WTC11 (cell line): Measurements from ENCODE around the gene GNG8. TPM values are rescaled to one million over a fixed set of nuclear protein-coding genes. Genes with fewer than 3 reads are reported as not detected.
A peak's percentile ranks its signal among the peaks of the same experiment; 100 is the strongest.

Experiments
- ATF1 ChIP-seq: sonication (generic); formaldehyde crosslinking; IDR thresholded peaks from 2 replicates; pipeline ENCODE4 v1.8.1; 2023; ENCODE audit warnings: mild to moderate bottlenecking, moderate library complexity, missing genetic modification reagents
- E2F1 ChIP-seq: sonication (generic); formaldehyde crosslinking; IDR thresholded peaks from 2 replicates; pipeline ENCODE4 v1.8.0; 2022; ENCODE audit warnings: mild to moderate bottlenecking, missing genetic modification reagents
- ELF4 ChIP-seq: sonication (generic); formaldehyde crosslinking; IDR thresholded peaks from 2 replicates; pipeline ENCODE4 v1.8.1; 2022; ENCODE audit warnings: low read depth, mild to moderate bottlenecking, moderate library complexity, missing genetic modification reagents
- ESRRA ChIP-seq: sonication (generic); formaldehyde crosslinking; IDR thresholded peaks from 2 replicates; pipeline ENCODE4 v1.8.1; 2022; ENCODE audit warnings: mild to moderate bottlenecking, missing genetic modification reagents, borderline replicate concordance
- FOXK1 ChIP-seq: sonication (generic); formaldehyde crosslinking; IDR thresholded peaks from 2 replicates; pipeline ENCODE4 v1.8.0; 2022; ENCODE audit warnings: mild to moderate bottlenecking, moderate library complexity, missing genetic modification reagents
- GABPB1 ChIP-seq: sonication (generic); formaldehyde crosslinking; IDR thresholded peaks from 2 replicates; pipeline ENCODE4 v1.8.1; 2023; ENCODE audit warnings: mild to moderate bottlenecking, missing genetic modification reagents
- HMGA2 ChIP-seq: fragments of 250-450 bp; sonication (Bioruptor Pico); IDR thresholded peaks from 2 replicates; pipeline ENCODE4 v1.4.0; 2021; ENCODE audit warnings: mild to moderate bottlenecking, moderate library complexity
- JAZF1 ChIP-seq: fragments of 250-450 bp; sonication (Bioruptor Pico); IDR thresholded peaks from 2 replicates; pipeline ENCODE4 v1.9.0; 2021; ENCODE audit warnings: moderate library complexity, mild to moderate bottlenecking, inconsistent platforms
- NFATC4 ChIP-seq: fragments of 250-450 bp; sonication (Bioruptor Pico); IDR thresholded peaks from 2 replicates; pipeline ENCODE4 v1.9.0; 2021; ENCODE audit warnings: mild to moderate bottlenecking
- NR3C1 ChIP-seq: sonication (generic); formaldehyde crosslinking; conservative IDR thresholded peaks from 2 replicates; pipeline ENCODE4 v1.8.1; 2023; ENCODE audit warnings: low read depth, mild to moderate bottlenecking, missing genetic modification reagents
- SMAD3 ChIP-seq: sonication (generic); formaldehyde crosslinking; IDR thresholded peaks from 2 replicates; pipeline ENCODE4 v1.8.0; 2022; ENCODE audit warnings: missing genetic modification reagents, mild to moderate bottlenecking, borderline replicate concordance
- SMAD4 ChIP-seq: sonication (generic); formaldehyde crosslinking; IDR thresholded peaks from 2 replicates; pipeline ENCODE4 v1.8.0; 2022; ENCODE audit warnings: mild to moderate bottlenecking, missing genetic modification reagents
- SOX15 ChIP-seq: fragments of 250-450 bp; sonication (Bioruptor Pico); IDR thresholded peaks from 2 replicates; pipeline ENCODE4 v1.9.0; 2021; ENCODE audit warnings: mild to moderate bottlenecking
- ZNF138 ChIP-seq: sonication (generic); formaldehyde crosslinking; conservative IDR thresholded peaks from 2 replicates; pipeline ENCODE4 v1.8.1; 2022; ENCODE audit warnings: mild to moderate bottlenecking, moderate library complexity, missing genetic modification reagents
- ZNF232 ChIP-seq: sonication (generic); formaldehyde crosslinking; IDR thresholded peaks from 2 replicates; pipeline ENCODE4 v1.8.0; 2022; ENCODE audit warnings: mild to moderate bottlenecking, missing genetic modification reagents
- ZNF423 ChIP-seq: fragments of 250-450 bp; sonication (Bioruptor Pico); IDR thresholded peaks from 2 replicates; pipeline ENCODE4 v2.1.2; 2022; ENCODE audit warnings: mild to moderate bottlenecking, moderate library complexity
- ZNF532 ChIP-seq: fragments of 250-450 bp; sonication (Bioruptor Pico); IDR thresholded peaks from 2 replicates; pipeline ENCODE4 v1.9.0; 2021; ENCODE audit warnings: mild to moderate bottlenecking, borderline replicate concordance
- total RNA-seq: library from RNA; stranded (reverse); gene quantifications from 3 replicates; pipeline ENCODE4 v1.2.3, GENCODE V29; 2021
- TF ChIP-seq, protein P1 (sequence below): sonication (generic); formaldehyde crosslinking; IDR thresholded peaks from 2 replicates; pipeline ENCODE4 v1.8.0; 2023; ENCODE audit warnings: mild to moderate bottlenecking, missing genetic modification reagents
- TF ChIP-seq, protein P2 (sequence below): fragments of 250-450 bp; sonication (Bioruptor Pico); conservative IDR thresholded peaks from 2 replicates; pipeline ENCODE4 v1.9.0; 2021; ENCODE audit warnings: mild to moderate bottlenecking
- TF ChIP-seq, protein P3 (sequence below): sonication (generic); formaldehyde crosslinking; IDR thresholded peaks from 2 replicates; pipeline ENCODE4 v1.8.0; 2023; ENCODE audit warnings: missing genetic modification reagents
- TF ChIP-seq, protein P4 (sequence below): sonication (generic); formaldehyde crosslinking; IDR thresholded peaks from 2 replicates; pipeline ENCODE4 v1.8.0; 2023; ENCODE audit warnings: missing genetic modification reagents, mild to moderate bottlenecking, borderline replicate concordance
- TF ChIP-seq, protein P5 (sequence below): sonication (generic); formaldehyde crosslinking; IDR thresholded peaks from 2 replicates; pipeline ENCODE4 v1.8.0; 2022; ENCODE audit warnings: mild to moderate bottlenecking, missing genetic modification reagents

Gene GNG8
- total RNA-seq, 1 experiment from 2014 or later, result not detected

- TF ChIP-seq, protein P1, sequence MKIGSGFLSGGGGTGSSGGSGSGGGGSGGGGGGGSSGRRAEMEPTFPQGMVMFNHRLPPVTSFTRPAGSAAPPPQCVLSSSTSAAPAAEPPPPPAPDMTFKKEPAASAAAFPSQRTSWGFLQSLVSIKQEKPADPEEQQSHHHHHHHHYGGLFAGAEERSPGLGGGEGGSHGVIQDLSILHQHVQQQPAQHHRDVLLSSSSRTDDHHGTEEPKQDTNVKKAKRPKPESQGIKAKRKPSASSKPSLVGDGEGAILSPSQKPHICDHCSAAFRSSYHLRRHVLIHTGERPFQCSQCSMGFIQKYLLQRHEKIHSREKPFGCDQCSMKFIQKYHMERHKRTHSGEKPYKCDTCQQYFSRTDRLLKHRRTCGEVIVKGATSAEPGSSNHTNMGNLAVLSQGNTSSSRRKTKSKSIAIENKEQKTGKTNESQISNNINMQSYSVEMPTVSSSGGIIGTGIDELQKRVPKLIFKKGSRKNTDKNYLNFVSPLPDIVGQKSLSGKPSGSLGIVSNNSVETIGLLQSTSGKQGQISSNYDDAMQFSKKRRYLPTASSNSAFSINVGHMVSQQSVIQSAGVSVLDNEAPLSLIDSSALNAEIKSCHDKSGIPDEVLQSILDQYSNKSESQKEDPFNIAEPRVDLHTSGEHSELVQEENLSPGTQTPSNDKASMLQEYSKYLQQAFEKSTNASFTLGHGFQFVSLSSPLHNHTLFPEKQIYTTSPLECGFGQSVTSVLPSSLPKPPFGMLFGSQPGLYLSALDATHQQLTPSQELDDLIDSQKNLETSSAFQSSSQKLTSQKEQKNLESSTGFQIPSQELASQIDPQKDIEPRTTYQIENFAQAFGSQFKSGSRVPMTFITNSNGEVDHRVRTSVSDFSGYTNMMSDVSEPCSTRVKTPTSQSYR (CRISPR knock-in tag), result no peak
- no peak for TF ChIP-seq ZNF423 (CRISPR knock-in tag)
- no peak for TF ChIP-seq GABPB1 (CRISPR knock-in tag)
- no peak for TF ChIP-seq SOX15
- no peak for TF ChIP-seq ZNF232 (CRISPR knock-in tag)
- no peak for TF ChIP-seq ZNF532 (CRISPR knock-in tag)
- TF ChIP-seq FOXK1, result 0 out of 2 replicates have a peak, but pooled peaks have one; percentile 5
- TF ChIP-seq ESRRA (CRISPR knock-in tag), result peak; percentile 67; the same call in 1 of the 2 replicates
- no peak for TF ChIP-seq JAZF1 (CRISPR knock-in tag)
- no peak for TF ChIP-seq ELF4 (CRISPR knock-in tag)
- no peak for TF ChIP-seq SMAD4 (CRISPR knock-in tag)
- TF ChIP-seq ATF1 (CRISPR knock-in tag), result no peak
- TF ChIP-seq, protein P2, sequence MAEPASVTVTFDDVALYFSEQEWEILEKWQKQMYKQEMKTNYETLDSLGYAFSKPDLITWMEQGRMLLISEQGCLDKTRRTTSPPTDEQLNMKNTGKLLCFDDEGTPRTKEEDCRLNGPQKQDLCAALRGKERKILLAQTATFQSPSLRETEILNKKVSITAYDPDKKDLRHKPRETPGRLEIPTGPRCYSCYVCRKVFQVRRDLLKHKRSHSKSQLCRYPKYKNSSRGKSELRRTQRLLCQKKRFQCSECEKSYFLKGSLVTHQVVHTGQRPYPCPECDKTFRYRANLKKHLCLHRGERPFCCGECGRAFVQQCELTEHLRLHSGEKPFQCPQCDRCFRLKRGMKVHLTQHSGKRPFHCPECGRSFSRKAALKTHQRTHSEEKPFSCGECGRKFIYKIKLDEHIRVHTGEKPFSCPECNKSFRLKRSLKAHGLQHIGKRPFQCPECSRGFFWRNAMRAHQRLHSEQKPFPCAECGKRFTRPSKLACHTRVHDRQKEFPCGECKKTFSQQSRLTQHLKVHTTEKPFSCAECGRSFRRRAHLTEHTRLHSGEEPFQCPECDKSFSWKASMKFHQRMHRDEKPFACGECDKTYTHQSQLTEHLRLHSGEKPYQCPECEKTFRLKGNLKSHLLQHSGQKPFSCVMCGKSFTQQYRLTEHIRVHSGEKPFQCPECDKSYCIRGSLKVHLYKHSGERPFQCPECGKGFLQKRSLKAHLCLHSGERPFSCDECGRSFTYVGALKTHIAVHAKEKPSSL (CRISPR knock-in tag), result no peak
- TF ChIP-seq E2F1 (CRISPR knock-in tag), result no peak
- no peak for TF ChIP-seq SMAD3 (CRISPR knock-in tag)
- no peak for TF ChIP-seq NR3C1 (CRISPR knock-in tag)
- TF ChIP-seq HMGA2 (CRISPR knock-in tag), result no peak
- TF ChIP-seq, protein P3, sequence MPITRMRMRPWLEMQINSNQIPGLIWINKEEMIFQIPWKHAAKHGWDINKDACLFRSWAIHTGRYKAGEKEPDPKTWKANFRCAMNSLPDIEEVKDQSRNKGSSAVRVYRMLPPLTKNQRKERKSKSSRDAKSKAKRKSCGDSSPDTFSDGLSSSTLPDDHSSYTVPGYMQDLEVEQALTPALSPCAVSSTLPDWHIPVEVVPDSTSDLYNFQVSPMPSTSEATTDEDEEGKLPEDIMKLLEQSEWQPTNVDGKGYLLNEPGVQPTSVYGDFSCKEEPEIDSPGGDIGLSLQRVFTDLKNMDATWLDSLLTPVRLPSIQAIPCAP (CRISPR knock-in tag), result no peak
- TF ChIP-seq, protein P4, sequence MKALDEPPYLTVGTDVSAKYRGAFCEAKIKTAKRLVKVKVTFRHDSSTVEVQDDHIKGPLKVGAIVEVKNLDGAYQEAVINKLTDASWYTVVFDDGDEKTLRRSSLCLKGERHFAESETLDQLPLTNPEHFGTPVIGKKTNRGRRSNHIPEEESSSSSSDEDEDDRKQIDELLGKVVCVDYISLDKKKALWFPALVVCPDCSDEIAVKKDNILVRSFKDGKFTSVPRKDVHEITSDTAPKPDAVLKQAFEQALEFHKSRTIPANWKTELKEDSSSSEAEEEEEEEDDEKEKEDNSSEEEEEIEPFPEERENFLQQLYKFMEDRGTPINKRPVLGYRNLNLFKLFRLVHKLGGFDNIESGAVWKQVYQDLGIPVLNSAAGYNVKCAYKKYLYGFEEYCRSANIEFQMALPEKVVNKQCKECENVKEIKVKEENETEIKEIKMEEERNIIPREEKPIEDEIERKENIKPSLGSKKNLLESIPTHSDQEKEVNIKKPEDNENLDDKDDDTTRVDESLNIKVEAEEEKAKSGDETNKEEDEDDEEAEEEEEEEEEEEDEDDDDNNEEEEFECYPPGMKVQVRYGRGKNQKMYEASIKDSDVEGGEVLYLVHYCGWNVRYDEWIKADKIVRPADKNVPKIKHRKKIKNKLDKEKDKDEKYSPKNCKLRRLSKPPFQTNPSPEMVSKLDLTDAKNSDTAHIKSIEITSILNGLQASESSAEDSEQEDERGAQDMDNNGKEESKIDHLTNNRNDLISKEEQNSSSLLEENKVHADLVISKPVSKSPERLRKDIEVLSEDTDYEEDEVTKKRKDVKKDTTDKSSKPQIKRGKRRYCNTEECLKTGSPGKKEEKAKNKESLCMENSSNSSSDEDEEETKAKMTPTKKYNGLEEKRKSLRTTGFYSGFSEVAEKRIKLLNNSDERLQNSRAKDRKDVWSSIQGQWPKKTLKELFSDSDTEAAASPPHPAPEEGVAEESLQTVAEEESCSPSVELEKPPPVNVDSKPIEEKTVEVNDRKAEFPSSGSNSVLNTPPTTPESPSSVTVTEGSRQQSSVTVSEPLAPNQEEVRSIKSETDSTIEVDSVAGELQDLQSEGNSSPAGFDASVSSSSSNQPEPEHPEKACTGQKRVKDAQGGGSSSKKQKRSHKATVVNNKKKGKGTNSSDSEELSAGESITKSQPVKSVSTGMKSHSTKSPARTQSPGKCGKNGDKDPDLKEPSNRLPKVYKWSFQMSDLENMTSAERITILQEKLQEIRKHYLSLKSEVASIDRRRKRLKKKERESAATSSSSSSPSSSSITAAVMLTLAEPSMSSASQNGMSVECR (CRISPR knock-in tag), result no peak
- TF ChIP-seq NFATC4 (CRISPR knock-in tag), result no peak
- TF ChIP-seq, protein P5, sequence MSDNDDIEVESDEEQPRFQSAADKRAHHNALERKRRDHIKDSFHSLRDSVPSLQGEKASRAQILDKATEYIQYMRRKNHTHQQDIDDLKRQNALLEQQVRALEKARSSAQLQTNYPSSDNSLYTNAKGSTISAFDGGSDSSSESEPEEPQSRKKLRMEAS (CRISPR knock-in tag), result peak; percentile 52; the same call in 1 of the 2 replicates
- TF ChIP-seq ZNF138 (CRISPR knock-in tag), result 0 out of 2 replicates have a peak, but pooled peaks have one; percentile 27
Measured at GRCh38 chr19:46648060-46648960, 12.3 kb upstream of the GNG8 start (continued).
